Posterior cingulate gyrus (tissue), 11 donors: ENCODE measurements around the gene GAS2L2.
A peak's percentile ranks its signal among the peaks of the same experiment; 100 is the strongest.

Experiments
- DNase-seq, 10 donors: peaks; one replicate each; pipeline versions ENCODE4 v3.0.0 to v3.0.0-alpha.2; 2020 to 2021; ENCODE audit warnings: mixed read lengths in 3 of 10
- intact Hi-C: fragments of 100-400 bp; cut with DNase I; formaldehyde crosslinking; loops from one replicate; pipeline ENCODE4 v1.15.1; 2023

The GAS2L2 gene

GRCh38 chr17:35752945-35753764, at the start of gene GAS2L2:
TSS of gene GAS2L2 (minus strand) at chr17:35753239. CDS start at chr17:35752850, 389 bp downstream.
- peak in 2 of 10 donors; percentile 67 to 72 for DNase-seq
- intact Hi-C loops, result no loop called here

- intact Hi-C loops, result no loop called here
- peak; percentile 31 to 91 (median 57) for DNase-seq
Observed at GRCh38 chr17:35801583-35802224, 48.7 kb upstream of the GAS2L2 start.

GRCh38 chr17:35799942-35800341, 46.9 kb upstream of the GAS2L2 start:
- DNase-seq, result peak in 9 of 10 donors; percentile 48 to 93 (median 72)
- intact Hi-C loops, result no loop called here

- no peak for DNase-seq
- intact Hi-C loops, result no loop called here
Observed at GRCh38 chr17:35797918-35798317, 44.9 kb upstream of the GAS2L2 start.

GRCh38 chr17:35797370-35797769, 44.3 kb upstream of the GAS2L2 start:
- no peak for DNase-seq
- intact Hi-C loops, result no loop called here

GRCh38 chr17:35796942-35797341, 43.9 kb upstream of the GAS2L2 start:
- intact Hi-C loops, result no loop called here
- no peak for DNase-seq

GRCh38 chr17:35795871-35796265, 42.8 kb upstream of the GAS2L2 start:
- intact Hi-C loops, result no loop called here

GRCh38 chr17:35795007-35795870, 42.2 kb upstream of the GAS2L2 start, which contains the start of gene MMP28:
TSS of gene MMP28 (minus strand) at chr17:35795641. CDS start at chr17:35795377, 264 bp downstream.
- DNase-seq, result peak in 3 of 10 donors; percentile 30 to 85 (median 78)

More at GRCh38 chr17:35795871-35796265, 42.8 kb upstream of the GAS2L2 start:
- no peak for DNase-seq

GRCh38 chr17:35793257-35793656, 40.2 kb upstream of the GAS2L2 start:
- no peak for DNase-seq
- intact Hi-C loops, result no loop called here

More at GRCh38 chr17:35795007-35795870, 42.2 kb upstream of the GAS2L2 start, which contains the start of gene MMP28:
- intact Hi-C loops, result no loop called here

GRCh38 chr17:35791681-35792350, 38.8 kb upstream of the GAS2L2 start:
- DNase-seq, result no peak
- intact Hi-C loops, result no loop called here

GRCh38 chr17:35790841-35791240, 37.8 kb upstream of the GAS2L2 start:
- intact Hi-C loops, result no loop called here

GRCh38 chr17:35788477-35789368, 35.7 kb upstream of the GAS2L2 start:
- intact Hi-C loops, result no loop called here
- no peak for DNase-seq

More at GRCh38 chr17:35790841-35791240, 37.8 kb upstream of the GAS2L2 start:
- DNase-seq, result no peak

- intact Hi-C loops, result no loop called here
- no peak for DNase-seq
Observed at GRCh38 chr17:35786941-35787432, 33.9 kb upstream of the GAS2L2 start.

- DNase-seq, result no peak
- intact Hi-C loops, result no loop called here
Observed at GRCh38 chr17:35784895-35785294, 31.9 kb upstream of the GAS2L2 start.

- intact Hi-C loops, result no loop called here
- no peak for DNase-seq
Observed at GRCh38 chr17:35780950-35781349, 27.9 kb upstream of the GAS2L2 start.

- no peak for DNase-seq
- intact Hi-C loops, result no loop called here
Observed at GRCh38 chr17:35778641-35779196, 25.7 kb upstream of the GAS2L2 start.

- intact Hi-C loops, result no loop called here
- no peak for DNase-seq
Observed at GRCh38 chr17:35775583-35775982, 22.5 kb upstream of the GAS2L2 start.

GRCh38 chr17:35775039-35775438, 22.0 kb upstream of the GAS2L2 start:
- intact Hi-C loops, result no loop called here
- DNase-seq, result no peak
